ENCODE results near the gene SLC26A6.

Gene SLC26A6

DNA sequence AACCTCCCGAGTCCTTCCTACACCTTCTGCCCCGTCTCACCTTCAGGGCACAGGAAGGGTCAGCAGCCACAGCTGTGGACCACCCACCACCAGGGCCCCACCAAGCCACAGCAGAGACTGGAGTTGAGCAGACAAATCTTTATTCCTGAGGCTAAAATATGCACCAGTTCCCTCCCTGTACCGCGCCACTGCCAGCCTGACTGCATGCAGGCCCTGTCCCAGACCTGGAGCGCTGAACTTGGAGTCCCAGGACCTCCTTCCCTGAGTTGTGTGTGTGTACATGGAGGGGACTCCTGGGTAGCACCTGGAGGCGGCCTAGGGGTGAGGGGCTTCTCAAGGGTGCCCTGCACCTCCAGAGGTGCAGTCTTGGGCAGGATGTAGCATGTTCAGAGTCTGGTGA is 9.7 kb downstream of the SLC26A6 start:
- no peak overlapping the region for H3K9ac ChIP-seq (ENCODE audit: low read depth, low read length)
- H3K4me3 ChIP-seq (ENCODE audit: low read length): no peak overlapping the region
- H3K4me2 ChIP-seq (ENCODE audit: low read length): no peak overlapping the region
- no peaks in the 10 kb centered on the region for H3K27me3 ChIP-seq (ENCODE audit: control insufficient read depth, insufficient read depth, low read length)
- H3K36me3 ChIP-seq (ENCODE audit: insufficient read depth, low read length): peaks cover 69% of the 10 kb centered on the region
- no peaks in the 10 kb centered on the region for H3K4me1 ChIP-seq (ENCODE audit: control insufficient read depth, insufficient read depth, low read length)
- no peaks in the 10 kb centered on the region for H3K9me3 ChIP-seq (replicated peaks; ENCODE audit: low read length)

DNA sequence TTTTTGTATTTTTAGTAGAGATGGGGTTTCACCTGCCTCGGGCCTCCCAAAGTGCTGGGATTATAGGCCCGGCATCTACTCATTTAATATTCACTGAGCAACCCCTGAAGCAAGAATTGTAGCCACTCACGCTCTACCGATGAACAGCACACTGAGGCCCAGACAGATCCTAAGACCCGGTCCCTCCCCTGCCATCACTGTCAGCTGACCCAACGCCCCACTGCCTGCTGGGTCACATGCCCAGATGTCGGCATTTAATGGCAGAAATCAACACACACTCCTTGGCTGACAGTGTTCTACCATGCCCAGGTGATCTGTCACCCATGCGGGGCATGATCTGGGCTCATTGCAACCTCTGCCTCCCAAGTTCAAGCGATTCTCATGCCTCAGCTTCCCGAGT is 10.5 kb downstream of the SLC26A6 start:
- H3K9ac ChIP-seq (ENCODE audit: low read depth, low read length): no peak overlapping the region
- no peak overlapping the region for H3K4me3 ChIP-seq (ENCODE audit: low read length)
- H3K9me3 ChIP-seq (replicated peaks; ENCODE audit: low read length): no peaks in the 10 kb centered on the region
- H3K4me2 ChIP-seq (ENCODE audit: low read length): no peak overlapping the region
- peaks cover 6% of the 10 kb centered on the region for H3K4me1 ChIP-seq (ENCODE audit: control insufficient read depth, insufficient read depth, low read length)
- no peaks in the 10 kb centered on the region for H3K27me3 ChIP-seq (ENCODE audit: control insufficient read depth, insufficient read depth, low read length)
- H3K36me3 ChIP-seq (ENCODE audit: insufficient read depth, low read length): peaks cover 65% of the 10 kb centered on the region

DNA sequence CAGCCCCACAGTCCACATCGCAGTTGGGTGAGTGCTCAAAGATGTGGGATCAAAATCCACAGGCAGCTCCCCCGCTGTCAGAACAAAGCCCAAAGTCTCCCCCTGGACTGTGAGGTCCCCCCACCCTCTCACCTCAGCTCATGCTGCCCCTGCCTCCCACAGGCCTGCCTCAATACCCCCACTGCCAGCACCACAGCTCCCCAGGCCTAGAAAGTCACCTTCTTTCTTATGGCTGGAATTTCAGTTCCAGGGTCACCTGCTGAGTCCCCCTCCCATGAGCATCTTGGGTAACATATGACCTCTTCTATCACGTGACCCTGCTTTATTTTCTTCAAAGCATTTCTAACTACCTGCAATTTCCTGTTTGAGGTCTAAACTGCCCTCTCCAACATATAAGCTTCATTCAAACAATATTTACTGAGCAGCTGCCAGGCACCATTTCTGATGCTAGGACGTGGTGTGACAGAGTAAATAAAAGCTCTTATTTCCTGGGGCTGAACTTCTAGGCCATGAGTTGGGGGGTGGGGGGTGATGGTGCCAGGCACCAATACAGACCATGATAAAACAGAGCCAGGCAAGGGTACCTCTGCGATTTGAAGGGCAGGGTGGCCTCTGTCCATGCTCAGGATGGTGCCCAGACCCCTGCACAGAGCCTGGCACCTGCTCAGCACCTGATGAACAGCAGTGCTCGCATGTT is 11.3 kb downstream of the SLC26A6 start:
- Histone ChIP-seq H3K36me3 (ENCODE audit: insufficient read depth, low read length) (peaks cover 58% of the 10 kb centered on the region), H3K4me1 (ENCODE audit: control insufficient read depth, insufficient read depth, low read length) (peaks cover 13% of the 10 kb centered on the region), H3K27me3 (ENCODE audit: control insufficient read depth, insufficient read depth, low read length) (no peaks in the 10 kb centered on the region), H3K9me3 (replicated peaks; ENCODE audit: low read length) (no peaks in the 10 kb centered on the region), H3K4me2 (ENCODE audit: low read length) (no peak overlapping the region), H3K4me3 (ENCODE audit: low read length) (no peak overlapping the region), H3K9ac (ENCODE audit: low read depth, low read length) (no peak overlapping the region)

DNA sequence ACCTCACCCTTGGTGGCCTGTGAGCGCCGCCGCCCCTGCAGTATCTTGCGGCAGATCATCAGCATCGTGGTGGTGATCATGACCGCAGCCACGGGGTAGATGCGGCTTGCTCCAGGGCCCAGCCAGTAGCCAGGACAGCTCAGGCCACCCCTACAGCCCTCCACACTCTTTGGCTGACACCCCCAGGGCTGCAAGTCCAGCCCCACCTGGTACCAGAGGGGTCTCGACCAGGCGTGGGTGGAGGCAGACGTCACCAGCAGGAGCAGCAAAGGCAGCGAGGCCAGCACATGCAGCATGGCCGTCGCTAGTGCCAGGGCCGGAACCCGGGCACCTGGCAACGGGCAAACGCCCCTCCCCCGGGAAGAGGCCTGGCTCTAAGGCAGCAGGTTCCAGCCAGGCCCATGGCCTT is 13.8 kb downstream of the SLC26A6 start, which contains the start of gene TMEM89:
Gene TMEM89, minus strand, starts transcription at position 309 of the 409 bp plus-strand sequence. Its CDS starts 13 bp downstream, at position 296.
- peaks cover 34% of the 10 kb centered on the region for H3K36me3 ChIP-seq (ENCODE audit: insufficient read depth, low read length)
- peaks cover 6% of the 10 kb centered on the region for H3K9me3 ChIP-seq (replicated peaks; ENCODE audit: low read length)
- no peaks in the 10 kb centered on the region for H3K27me3 ChIP-seq (ENCODE audit: control insufficient read depth, insufficient read depth, low read length)
- no peak within 1 kb of the TSS for H3K4me2 ChIP-seq (ENCODE audit: low read length)
- peaks cover 25% of the 10 kb centered on the region for H3K4me1 ChIP-seq (ENCODE audit: control insufficient read depth, insufficient read depth, low read length)
- H3K4me3 ChIP-seq (ENCODE audit: low read length): no peak within 1 kb of the TSS
- H3K9ac ChIP-seq (ENCODE audit: low read depth, low read length): no peak within 1 kb of the TSS

DNA sequence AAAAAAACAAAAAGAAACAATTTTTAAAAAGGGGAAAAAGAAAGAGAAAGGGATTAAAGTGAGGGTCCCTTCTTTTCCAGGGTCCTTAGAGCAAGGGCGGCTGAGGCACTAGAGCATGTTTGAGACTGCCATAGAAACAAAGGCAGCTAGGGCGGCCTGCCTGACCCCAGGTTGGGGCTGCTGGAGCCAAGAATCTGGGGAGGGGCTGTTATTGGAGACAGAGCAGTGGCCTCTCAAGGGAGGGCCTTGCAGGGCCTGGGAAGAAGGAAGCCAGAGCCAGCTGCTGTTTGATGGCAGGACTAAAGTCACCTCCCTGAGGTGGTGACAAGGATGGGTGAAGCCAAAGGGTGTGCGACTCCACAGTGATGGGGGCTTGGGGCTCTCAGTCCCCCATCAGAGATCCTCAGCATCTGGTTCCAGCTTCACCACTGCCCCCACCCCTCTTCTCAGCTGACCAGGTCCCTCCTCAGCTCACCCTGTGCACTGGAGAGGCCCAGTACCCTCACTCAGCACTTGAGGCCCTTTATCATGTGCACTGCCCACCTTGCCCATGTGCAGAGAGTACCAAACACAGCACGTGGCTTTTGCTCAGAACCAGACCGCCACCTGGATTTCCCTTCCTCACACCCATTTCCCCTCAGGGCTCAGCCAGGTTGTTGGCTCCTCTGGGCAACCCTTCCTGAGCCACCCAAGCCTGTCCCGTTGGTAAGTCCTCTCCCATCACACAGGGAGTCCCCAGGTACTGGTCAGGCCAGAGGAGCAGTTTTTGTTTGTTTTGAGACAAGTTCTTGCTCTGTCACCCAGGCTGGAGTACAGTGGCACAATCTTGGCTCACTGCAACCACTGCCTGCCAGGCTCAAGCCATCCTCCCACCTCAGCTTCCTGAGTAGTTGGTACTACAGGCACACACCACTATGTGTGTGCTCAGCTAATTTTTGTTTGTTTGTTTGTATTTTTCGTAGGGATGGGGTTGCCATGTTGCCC is 15.4 kb downstream of the SLC26A6 start:
- Histone ChIP-seq H3K9me3 (replicated peaks; ENCODE audit: low read length) (peaks cover 6% of the 10 kb centered on the region), H3K4me1 (ENCODE audit: control insufficient read depth, insufficient read depth, low read length) (peaks cover 25% of the 10 kb centered on the region), H3K9ac (ENCODE audit: low read depth, low read length) (peak overlapping the region; percentile 24), H3K36me3 (ENCODE audit: insufficient read depth, low read length) (peaks cover 19% of the 10 kb centered on the region), H3K4me3 (ENCODE audit: low read length) (no peak overlapping the region), H3K27me3 (ENCODE audit: control insufficient read depth, insufficient read depth, low read length) (no peaks in the 10 kb centered on the region), H3K4me2 (ENCODE audit: low read length) (no peak overlapping the region)

DNA sequence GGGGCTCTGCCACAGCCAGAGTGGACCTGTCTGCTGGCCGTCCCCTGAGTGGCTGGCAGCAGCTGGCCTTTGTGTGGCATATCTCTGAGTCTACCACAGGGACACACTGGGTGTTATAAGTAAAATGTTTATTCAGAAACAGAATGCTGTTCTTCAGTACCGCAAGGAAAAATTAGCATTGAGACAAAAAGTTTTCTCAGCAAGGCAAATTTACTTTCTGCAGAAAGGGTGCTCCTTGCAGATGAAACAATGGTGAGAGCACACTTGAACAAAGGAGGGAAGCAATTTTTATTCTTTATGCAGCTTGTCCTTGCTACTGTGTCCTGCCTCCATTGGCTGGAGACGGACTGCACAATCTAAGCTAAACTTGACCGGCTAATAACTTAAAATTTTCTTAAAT is 17.7 kb downstream of the SLC26A6 start:
- peaks cover 6% of the 10 kb centered on the region for H3K9me3 ChIP-seq (replicated peaks; ENCODE audit: low read length)
- no peak overlapping the region for H3K4me2 ChIP-seq (ENCODE audit: low read length)
- H3K4me1 ChIP-seq (ENCODE audit: control insufficient read depth, insufficient read depth, low read length): peaks cover 37% of the 10 kb centered on the region
- H3K9ac ChIP-seq (ENCODE audit: low read depth, low read length): no peak overlapping the region
- H3K36me3 ChIP-seq (ENCODE audit: insufficient read depth, low read length): peaks cover 12% of the 10 kb centered on the region
- no peak overlapping the region for H3K4me3 ChIP-seq (ENCODE audit: low read length)
- H3K27me3 ChIP-seq (ENCODE audit: control insufficient read depth, insufficient read depth, low read length): no peaks in the 10 kb centered on the region

DNA sequence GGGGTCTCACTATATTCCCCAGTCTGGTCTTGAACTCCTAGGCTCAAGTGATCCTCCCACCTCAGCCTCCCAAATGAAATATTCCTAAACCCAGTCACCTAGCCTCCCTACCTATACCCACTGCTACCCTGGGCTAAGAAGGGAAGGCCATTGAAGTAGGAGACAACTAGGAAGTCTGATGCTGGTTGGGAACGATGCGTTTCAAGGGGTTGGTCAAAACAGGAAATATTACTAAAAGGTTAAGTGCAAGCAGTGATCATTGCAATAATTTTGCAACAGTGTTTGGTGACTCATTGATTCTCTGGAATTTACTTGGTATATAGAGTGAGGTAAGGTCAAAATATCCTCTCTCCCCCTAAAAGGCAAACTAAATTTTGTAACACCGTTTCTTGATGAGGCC is 21.2 kb downstream of the SLC26A6 start:
- Histone ChIP-seq H3K36me3 (ENCODE audit: insufficient read depth, low read length) (no peaks in the 10 kb centered on the region), H3K4me2 (ENCODE audit: low read length) (peak overlapping the region; percentile 35), H3K4me1 (ENCODE audit: control insufficient read depth, insufficient read depth, low read length) (peaks cover 27% of the 10 kb centered on the region), H3K9me3 (replicated peaks; ENCODE audit: low read length) (peaks cover 6% of the 10 kb centered on the region), H3K9ac (ENCODE audit: low read depth, low read length) (peak overlapping the region; percentile 39), H3K4me3 (ENCODE audit: low read length) (peak overlapping the region; percentile 31), H3K27me3 (ENCODE audit: control insufficient read depth, insufficient read depth, low read length) (no peaks in the 10 kb centered on the region)

DNA sequence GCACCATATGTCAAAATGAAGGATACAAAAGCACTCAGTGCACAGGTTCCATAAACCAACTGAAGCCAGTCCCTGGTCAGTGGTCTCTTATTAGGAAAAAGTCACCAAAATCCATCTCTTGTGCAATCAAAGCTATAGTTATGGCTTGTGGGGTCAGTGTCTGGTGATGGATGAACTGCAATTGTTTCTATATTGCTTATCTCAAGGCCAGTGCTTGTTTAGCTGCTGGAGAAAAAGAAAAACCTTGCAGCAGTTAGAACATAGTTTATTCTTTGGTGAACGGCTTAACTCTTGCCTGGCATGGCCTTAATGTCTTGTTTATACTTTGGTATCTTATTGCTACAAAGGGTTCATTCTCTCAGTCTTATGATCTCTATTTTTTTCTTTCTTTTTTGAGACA is 23.0 kb downstream of the SLC26A6 start:
- Histone ChIP-seq H3K4me3 (ENCODE audit: low read length) (no peak overlapping the region), H3K4me2 (ENCODE audit: low read length) (no peak overlapping the region), H3K9me3 (replicated peaks; ENCODE audit: low read length) (peaks cover 4% of the 10 kb centered on the region), H3K4me1 (ENCODE audit: control insufficient read depth, insufficient read depth, low read length) (peaks cover 25% of the 10 kb centered on the region), H3K36me3 (ENCODE audit: insufficient read depth, low read length) (peaks cover 10% of the 10 kb centered on the region), H3K27me3 (ENCODE audit: control insufficient read depth, insufficient read depth, low read length) (no peaks in the 10 kb centered on the region), H3K9ac (ENCODE audit: low read depth, low read length) (no peak overlapping the region)

DNA sequence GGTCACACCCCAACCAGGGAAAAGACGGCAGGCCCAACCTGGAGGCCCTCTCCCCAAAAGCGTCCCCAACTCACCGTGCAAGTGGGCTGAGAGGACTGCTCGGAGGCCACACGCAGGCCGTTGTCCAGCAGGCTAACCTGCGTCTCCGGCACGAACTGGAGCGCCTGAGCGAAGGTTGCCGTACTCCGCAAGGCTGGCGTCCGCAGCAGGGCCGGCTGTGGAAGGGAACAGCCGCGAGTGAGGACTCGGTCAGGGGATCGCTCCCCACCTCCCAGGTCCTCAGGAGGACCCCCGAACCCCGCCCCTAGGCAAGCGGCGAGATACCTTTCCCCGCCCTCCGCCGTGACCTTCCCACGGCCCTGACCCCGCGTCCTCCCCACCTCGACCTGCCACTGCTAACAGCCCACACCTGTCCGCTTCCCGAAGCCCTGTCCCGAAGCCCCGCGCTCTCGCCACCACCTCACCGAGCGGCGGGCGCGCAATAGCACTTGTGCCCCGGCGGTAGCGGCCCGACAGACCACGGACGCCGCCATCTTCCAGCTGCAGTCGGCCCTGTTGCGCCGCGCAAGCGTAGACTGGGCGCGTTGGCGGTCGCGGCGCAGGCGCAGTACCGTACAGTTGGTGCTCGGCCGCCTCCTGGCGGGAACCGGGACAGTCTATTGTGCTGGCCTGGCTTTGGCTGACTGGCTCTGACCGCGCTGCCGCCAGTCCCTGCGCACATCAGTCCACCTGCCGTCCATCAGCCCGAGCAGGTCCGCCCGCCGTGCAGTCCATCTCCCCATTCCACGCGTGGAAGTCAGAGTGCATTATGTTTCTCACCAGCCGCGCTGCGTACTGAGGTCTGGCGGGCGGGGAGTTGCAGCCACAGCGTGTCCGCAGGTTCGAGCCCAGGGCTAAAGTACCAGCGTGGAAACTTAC is 25.9 kb downstream of the SLC26A6 start, which contains the start of gene UQCRC1:
Gene UQCRC1, minus strand, starts transcription at position 559 of the 918 bp plus-strand sequence. Its CDS starts 26 bp downstream, at position 533.
- peak within 1 kb of the TSS; percentile 98 for H3K9ac ChIP-seq (ENCODE audit: low read depth, low read length)
- no peaks in the 10 kb centered on the region for H3K27me3 ChIP-seq (ENCODE audit: control insufficient read depth, insufficient read depth, low read length)
- H3K36me3 ChIP-seq (ENCODE audit: insufficient read depth, low read length): peaks cover 31% of the 10 kb centered on the region
- peak within 1 kb of the TSS; percentile 96 for H3K4me2 ChIP-seq (ENCODE audit: low read length)
- peaks cover 22% of the 10 kb centered on the region for H3K4me1 ChIP-seq (ENCODE audit: control insufficient read depth, insufficient read depth, low read length)
- peak within 1 kb of the TSS; percentile 100 for H3K4me3 ChIP-seq (ENCODE audit: low read length)
- H3K9me3 ChIP-seq (replicated peaks; ENCODE audit: low read length): no peaks in the 10 kb centered on the region

DNA sequence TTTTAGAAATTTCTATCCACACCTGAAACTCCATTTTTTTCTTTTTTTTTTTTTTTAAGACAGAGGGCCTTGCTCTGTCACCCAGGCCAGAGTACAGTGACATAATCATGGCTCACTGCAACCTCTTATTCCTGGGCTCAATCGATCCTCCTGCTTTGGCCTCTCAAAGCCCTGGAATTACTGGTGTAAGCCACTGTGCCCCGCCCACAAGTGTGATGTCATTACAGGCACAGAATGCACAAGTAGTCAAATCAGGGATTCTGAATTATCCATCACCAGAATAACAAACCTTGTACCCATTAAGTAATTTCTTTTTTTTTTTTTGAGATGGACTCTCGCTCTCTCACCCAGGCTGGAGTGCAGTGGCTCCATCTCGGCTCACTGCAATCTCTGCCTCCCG is 27.7 kb downstream of the SLC26A6 start:
- Histone ChIP-seq H3K9me3 (replicated peaks; ENCODE audit: low read length) (no peaks in the 10 kb centered on the region), H3K9ac (ENCODE audit: low read depth, low read length) (no peak overlapping the region), H3K4me3 (ENCODE audit: low read length) (no peak overlapping the region), H3K36me3 (ENCODE audit: insufficient read depth, low read length) (peaks cover 50% of the 10 kb centered on the region), H3K4me1 (ENCODE audit: control insufficient read depth, insufficient read depth, low read length) (peaks cover 13% of the 10 kb centered on the region), H3K4me2 (ENCODE audit: low read length) (peak overlapping the region; percentile 96), H3K27me3 (ENCODE audit: control insufficient read depth, insufficient read depth, low read length) (no peaks in the 10 kb centered on the region)

DNA sequence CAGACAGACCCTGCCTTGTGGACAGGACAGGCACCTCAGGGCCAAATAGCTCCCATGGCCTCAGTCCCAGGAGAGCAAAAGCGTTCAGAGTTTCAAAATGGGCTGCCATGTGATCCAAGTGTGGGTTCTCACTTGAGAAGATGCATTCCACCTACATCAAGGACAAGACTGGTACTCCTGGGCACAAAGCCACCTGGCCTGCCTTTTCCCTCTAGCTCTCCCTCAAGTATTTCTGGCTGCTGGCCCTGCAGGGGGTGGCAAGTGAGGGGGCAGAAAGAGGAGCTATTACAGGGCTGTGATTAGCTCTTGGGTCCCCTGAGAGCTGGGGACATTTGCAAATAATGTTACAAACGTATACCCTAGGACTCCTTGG is 33.7 kb downstream of the SLC26A6 start:
- no peak overlapping the region for H3K4me3 ChIP-seq (ENCODE audit: low read length)
- peaks cover 27% of the 10 kb centered on the region for H3K4me1 ChIP-seq (ENCODE audit: control insufficient read depth, insufficient read depth, low read length)
- H3K36me3 ChIP-seq (ENCODE audit: insufficient read depth, low read length): peaks cover 92% of the 10 kb centered on the region
- H3K9ac ChIP-seq (ENCODE audit: low read depth, low read length): no peak overlapping the region
- H3K9me3 ChIP-seq (replicated peaks; ENCODE audit: low read length): no peaks in the 10 kb centered on the region
- H3K4me2 ChIP-seq (ENCODE audit: low read length): no peak overlapping the region
- H3K27me3 ChIP-seq (ENCODE audit: control insufficient read depth, insufficient read depth, low read length): no peaks in the 10 kb centered on the region
